Measurements from ENCODE around the gene PDE8A.
"Not testable (repeated sequence)": the region's sequence is repeated elsewhere in the genome, so short reads cannot be mapped to it uniquely, and the experiment has no call there.

DNA sequence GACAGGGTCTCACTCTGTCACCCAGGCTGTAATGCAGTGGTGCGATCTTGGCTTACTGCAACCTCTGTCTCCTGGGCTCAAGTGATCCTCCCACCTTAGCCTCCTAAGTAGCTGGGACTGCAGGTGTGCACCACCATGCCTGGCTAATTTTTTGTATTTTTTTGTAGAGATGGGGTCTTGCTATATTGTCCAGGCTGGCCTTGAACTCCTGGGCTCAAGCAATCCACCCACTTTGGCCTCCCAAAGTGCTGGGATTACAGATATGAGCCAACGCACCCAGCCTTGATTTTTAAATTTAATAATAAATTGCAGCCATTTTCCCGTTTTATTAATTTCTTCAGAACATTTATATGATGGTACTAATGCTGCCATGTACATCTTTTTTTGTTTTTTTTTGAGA is 15.6 kb downstream of the PDE8A start:
- TF ChIP-seq CTCF, EZH2, EZH2phosphoT487 (IDR thresholded peaks at IDR 0.05): not testable (repeated sequence)

Data from neural progenitor cell (in vitro differentiated cells).